ENCODE measurements around the gene HDAC9. TPM values are rescaled to one million over a fixed set of nuclear protein-coding genes. Genes with fewer than 3 reads are reported as not detected.

HDAC9 gene
- total RNA-seq, 3 donors from 2014 or later (not counting 1 experiment from before 2014, with no cell fraction given): 19.1 to 41.1 (median 24.1) TPM

- Histone ChIP-seq H3K9me3 (ENCODE audit: control insufficient read depth, insufficient read depth, low read length) (no peaks in the 10 kb centered on the region), H3K4me3 (ENCODE audit: low read length) (no peak overlapping the region), H3K27ac (ENCODE audit: low read length) (no peak overlapping the region), H3K4me1 (ENCODE audit: control insufficient read depth, insufficient read depth, low read length) (no peaks in the 10 kb centered on the region), H3K27me3 (ENCODE audit: control insufficient read depth, insufficient read depth, low read length) (no peaks in the 10 kb centered on the region), H3K36me3 (ENCODE audit: control insufficient read depth, insufficient read depth, low read length) (no peaks in the 10 kb centered on the region)
- H3K27me3 Mint-ChIP-seq (ENCODE audit: low read depth in 2 of 2): no peaks in the 10 kb centered on the region
- ATAC-seq (no peak), DNase-seq (no peak)
- no peak for TF ChIP-seq CTCF (IDR thresholded peaks at IDR 0.05)
- 89% methylated on average over 4 of the region's 5 CpGs for WGBS (ENCODE audit: insufficient coverage)
- H3K4me1 Mint-ChIP-seq: no peaks in the 10 kb centered on the region
- no peak overlapping the region for H3K27ac Mint-ChIP-seq
- peaks cover 5% of the 10 kb centered on the region in 2 donors for H3K9me3 Mint-ChIP-seq
- intact Hi-C loops (cut with micrococcal nuclease): no loop called here
- no peaks in the 10 kb centered on the region for H3K36me3 Mint-ChIP-seq
- no peak overlapping the region for H3K4me3 Mint-ChIP-seq
Measured at GRCh38 chr7:19009241-19009935, 513.8 kb downstream of the HDAC9 start.

GRCh38 chr7:19009936-19010280 is 514.4 kb downstream of the HDAC9 start:
- no peaks in the 10 kb centered on the region for H3K36me3 ChIP-seq (ENCODE audit: control insufficient read depth, insufficient read depth, low read length)
- DNase-seq (no peak), ATAC-seq (no peak)
- H3K27me3 ChIP-seq (ENCODE audit: control insufficient read depth, insufficient read depth, low read length): no peaks in the 10 kb centered on the region
- H3K4me1 ChIP-seq (ENCODE audit: control insufficient read depth, insufficient read depth, low read length): no peaks in the 10 kb centered on the region
- Mint-ChIP-seq H3K4me3 (no peak overlapping the region), H3K36me3 (no peaks in the 10 kb centered on the region), H3K4me1 (no peaks in the 10 kb centered on the region), H3K27ac (no peak overlapping the region), H3K27me3 (ENCODE audit: low read depth in 2 of 2) (no peaks in the 10 kb centered on the region), H3K9me3 (peaks cover 7 to 8% of the 10 kb centered on the region in 2 donors)
- H3K9me3 ChIP-seq (ENCODE audit: control insufficient read depth, insufficient read depth, low read length): no peaks in the 10 kb centered on the region
- no peak overlapping the region for H3K4me3 ChIP-seq (ENCODE audit: low read length)
- H3K27ac ChIP-seq (ENCODE audit: low read length): no peak overlapping the region
- intact Hi-C loops (cut with micrococcal nuclease): no loop called here
- TF ChIP-seq CTCF (IDR thresholded peaks at IDR 0.05): no peak

- H3K9me3 Mint-ChIP-seq: peaks cover 7 to 8% of the 10 kb centered on the region in 2 donors
- intact Hi-C loops (cut with micrococcal nuclease): no loop called here
- peaks cover 5% of the 10 kb centered on the region for H3K36me3 Mint-ChIP-seq
- Histone ChIP-seq H3K4me1 (ENCODE audit: control insufficient read depth, insufficient read depth, low read length) (no peaks in the 10 kb centered on the region), H3K27ac (ENCODE audit: low read length) (no peak overlapping the region), H3K9me3 (ENCODE audit: control insufficient read depth, insufficient read depth, low read length) (no peaks in the 10 kb centered on the region), H3K27me3 (ENCODE audit: control insufficient read depth, insufficient read depth, low read length) (no peaks in the 10 kb centered on the region), H3K36me3 (ENCODE audit: control insufficient read depth, insufficient read depth, low read length) (no peaks in the 10 kb centered on the region), H3K4me3 (ENCODE audit: low read length) (no peak overlapping the region)
- ATAC-seq (no peak), DNase-seq (no peak)
- TF ChIP-seq CTCF (IDR thresholded peaks at IDR 0.05): no peak
- WGBS (ENCODE audit: insufficient coverage): 86% methylated on average over 7 of the region's 7 CpGs
- no peaks in the 10 kb centered on the region for H3K27me3 Mint-ChIP-seq (ENCODE audit: low read depth in 2 of 2)
- no peak overlapping the region for H3K4me3 Mint-ChIP-seq
- no peaks in the 10 kb centered on the region for H3K4me1 Mint-ChIP-seq
- no peak overlapping the region for H3K27ac Mint-ChIP-seq
Measured at GRCh38 chr7:19011212-19011611, 515.7 kb downstream of the HDAC9 start.

GRCh38 chr7:19015098-19015497 is 519.5 kb downstream of the HDAC9 start:
- no peak for DNase-seq
- no peaks in the 10 kb centered on the region for H3K27me3 Mint-ChIP-seq (ENCODE audit: low read depth in 2 of 2)
- Histone ChIP-seq H3K27me3 (ENCODE audit: control insufficient read depth, insufficient read depth, low read length) (no peaks in the 10 kb centered on the region), H3K4me3 (ENCODE audit: low read length) (no peak overlapping the region), H3K27ac (ENCODE audit: low read length) (no peak overlapping the region), H3K36me3 (ENCODE audit: control insufficient read depth, insufficient read depth, low read length) (no peaks in the 10 kb centered on the region), H3K9me3 (ENCODE audit: control insufficient read depth, insufficient read depth, low read length) (no peaks in the 10 kb centered on the region), H3K4me1 (ENCODE audit: control insufficient read depth, insufficient read depth, low read length) (no peaks in the 10 kb centered on the region)
- peaks cover 6 to 12% of the 10 kb centered on the region in 2 donors for H3K9me3 Mint-ChIP-seq
- ATAC-seq: no peak
- intact Hi-C loops (cut with micrococcal nuclease): no loop called here
- WGBS (ENCODE audit: insufficient coverage): no CpG with 5 or more reads among the region's 3 CpGs
- no peaks in the 10 kb centered on the region for H3K4me1 Mint-ChIP-seq
- H3K27ac Mint-ChIP-seq: no peak overlapping the region
- H3K4me3 Mint-ChIP-seq: no peak overlapping the region
- H3K36me3 Mint-ChIP-seq: peaks cover 12% of the 10 kb centered on the region
- no peak for TF ChIP-seq CTCF (IDR thresholded peaks at IDR 0.05)

Data from natural killer cell (primary cell).